Epithelial cell of esophagus (primary cell): ENCODE data around the gene CLBA1.

ENCODE experiments used
- DNase-seq: peaks from one replicate; pipeline ENCODE4 v3.0.0; 2010; ENCODE audit warnings: low read depth
- H3K4me3 ChIP-seq: 2 replicates; pipeline ENCODE4 v1.5.1; 2011; ENCODE audit warnings: mild to moderate bottlenecking, low read length, control low read depth
- CTCF ChIP-seq: IDR thresholded peaks from 2 replicates; pipeline ENCODE4 v1.5.1; 2011; ENCODE audit warnings: low read depth, mild to moderate bottlenecking, low read length, control low read depth, inconsistent platforms; ENCODE audit not compliant: insufficient read depth; ENCODE audit errors: missing control alignments

Gene CLBA1

GRCh38 chr14:104999361-104999760 is 13.8 kb downstream of the CLBA1 start:
- DNase-seq = no peak
- no peak for TF ChIP-seq CTCF
- no peak overlapping the region for H3K4me3 ChIP-seq

- TF ChIP-seq CTCF = no peak
- DNase-seq = no peak
- no peak overlapping the region for H3K4me3 ChIP-seq
These were observed 19.8 kb downstream of the CLBA1 start for GRCh38 chr14:105005329-105005928.

GRCh38 chr14:105005929-105006830 is 20.6 kb downstream of the CLBA1 start:
- TF ChIP-seq CTCF = no peak

GRCh38 chr14:105006831-105007592 is 21.4 kb downstream of the CLBA1 start:
- no peak for TF ChIP-seq CTCF

More at GRCh38 chr14:105005929-105006830, 20.6 kb downstream of the CLBA1 start:
- no peak overlapping the region for H3K4me3 ChIP-seq
- DNase-seq = no peak

GRCh38 chr14:105007593-105008264 is 22.1 kb downstream of the CLBA1 start:
- H3K4me3 ChIP-seq = no peak overlapping the region
- no peak for DNase-seq
- TF ChIP-seq CTCF = no peak

More at GRCh38 chr14:105006831-105007592, 21.4 kb downstream of the CLBA1 start:
- no peak for DNase-seq
- no peak overlapping the region for H3K4me3 ChIP-seq

- no peak overlapping the region for H3K4me3 ChIP-seq
- no peak for DNase-seq
- TF ChIP-seq CTCF = no peak
These were observed 24.5 kb downstream of the CLBA1 start for GRCh38 chr14:105010106-105010505.
